ENCODE results near the gene SMAD6. TPM values are rescaled to one million over a fixed set of nuclear protein-coding genes. Genes with fewer than 3 reads are reported as not detected.

Gene SMAD6
- polyA plus RNA-seq, 1 donor from 2014 or later: 0.16 TPM

DNA sequence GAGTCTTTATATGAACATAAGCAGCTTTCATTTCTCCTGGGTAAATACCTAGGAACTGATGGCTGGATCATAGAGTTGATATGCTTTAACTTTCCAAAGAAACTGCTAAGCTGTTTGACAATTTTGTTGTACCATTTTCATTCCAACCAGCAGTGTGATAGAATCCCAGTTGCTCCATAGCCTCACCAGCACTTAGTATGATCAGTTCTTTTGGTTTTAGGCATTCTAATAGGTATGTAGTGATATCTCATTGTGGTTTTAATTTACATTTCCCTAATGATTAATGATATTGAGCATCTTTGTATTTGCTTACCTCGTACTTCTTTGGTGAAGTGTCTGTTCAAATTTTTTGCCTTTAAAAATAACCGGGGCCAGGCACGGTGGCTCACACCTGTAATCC, 38.4 kb upstream of the SMAD6 start:
- Histone ChIP-seq H3K36me3 (ENCODE audit: insufficient read depth, low read length) (no peaks in the 10 kb centered on the region), H4K20me1 (ENCODE audit: insufficient read depth) (no peaks in the 10 kb centered on the region), H3K4me3 (ENCODE audit: low read length) (no peak overlapping the region), H3K9me2 (ENCODE audit: insufficient read depth, low read length) (no peaks in the 10 kb centered on the region), H3K27me3 (ENCODE audit: insufficient read depth, low read depth, low read length) (no peaks in the 10 kb centered on the region), H3K9ac (ENCODE audit: low read length) (no peak overlapping the region), H2AFZ (ENCODE audit: low read depth, low read length) (no peak overlapping the region), H3K9me3 (ENCODE audit: low read length) (no peaks in the 10 kb centered on the region), H3K27ac (ENCODE audit: low read length) (no peak overlapping the region), H3F3A (ENCODE audit: insufficient read depth, low read length, poor library complexity, severe bottlenecking) (no peaks in the 10 kb centered on the region), H3K4me2 (ENCODE audit: low read length) (no peak overlapping the region), H3K79me2 (replicated peaks; ENCODE audit: insufficient read depth, low read length) (no peaks in the 10 kb centered on the region)
- TF ChIP-seq POLR2AphosphoS5 (IDR thresholded peaks at IDR 0.05) (no peak), EP300 (conservative IDR thresholded peaks at IDR 0.05; ENCODE audit: poor library complexity, severe bottlenecking) (no peak), RAD21 (conservative IDR thresholded peaks at IDR 0.05) (no peak), TAF1 (IDR thresholded peaks at IDR 0.05; ENCODE audit: low read depth) (no peak), EZH2 (IDR thresholded peaks at IDR 0.05; ENCODE audit: borderline replicate concordance, insufficient read depth, low read length, poor library complexity, severe bottlenecking) (no peak), MXI1 (conservative IDR thresholded peaks at IDR 0.05; ENCODE audit: poor library complexity, severe bottlenecking) (no peak), SMC3 (conservative IDR thresholded peaks at IDR 0.05; ENCODE audit: poor library complexity) (no peak)
- TF ChIP-seq, protein P1, sequence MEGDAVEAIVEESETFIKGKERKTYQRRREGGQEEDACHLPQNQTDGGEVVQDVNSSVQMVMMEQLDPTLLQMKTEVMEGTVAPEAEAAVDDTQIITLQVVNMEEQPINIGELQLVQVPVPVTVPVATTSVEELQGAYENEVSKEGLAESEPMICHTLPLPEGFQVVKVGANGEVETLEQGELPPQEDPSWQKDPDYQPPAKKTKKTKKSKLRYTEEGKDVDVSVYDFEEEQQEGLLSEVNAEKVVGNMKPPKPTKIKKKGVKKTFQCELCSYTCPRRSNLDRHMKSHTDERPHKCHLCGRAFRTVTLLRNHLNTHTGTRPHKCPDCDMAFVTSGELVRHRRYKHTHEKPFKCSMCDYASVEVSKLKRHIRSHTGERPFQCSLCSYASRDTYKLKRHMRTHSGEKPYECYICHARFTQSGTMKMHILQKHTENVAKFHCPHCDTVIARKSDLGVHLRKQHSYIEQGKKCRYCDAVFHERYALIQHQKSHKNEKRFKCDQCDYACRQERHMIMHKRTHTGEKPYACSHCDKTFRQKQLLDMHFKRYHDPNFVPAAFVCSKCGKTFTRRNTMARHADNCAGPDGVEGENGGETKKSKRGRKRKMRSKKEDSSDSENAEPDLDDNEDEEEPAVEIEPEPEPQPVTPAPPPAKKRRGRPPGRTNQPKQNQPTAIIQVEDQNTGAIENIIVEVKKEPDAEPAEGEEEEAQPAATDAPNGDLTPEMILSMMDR (IDR thresholded peaks at IDR 0.05; ENCODE audit: poor library complexity, severe bottlenecking): no peak
- TF ChIP-seq, protein P2, sequence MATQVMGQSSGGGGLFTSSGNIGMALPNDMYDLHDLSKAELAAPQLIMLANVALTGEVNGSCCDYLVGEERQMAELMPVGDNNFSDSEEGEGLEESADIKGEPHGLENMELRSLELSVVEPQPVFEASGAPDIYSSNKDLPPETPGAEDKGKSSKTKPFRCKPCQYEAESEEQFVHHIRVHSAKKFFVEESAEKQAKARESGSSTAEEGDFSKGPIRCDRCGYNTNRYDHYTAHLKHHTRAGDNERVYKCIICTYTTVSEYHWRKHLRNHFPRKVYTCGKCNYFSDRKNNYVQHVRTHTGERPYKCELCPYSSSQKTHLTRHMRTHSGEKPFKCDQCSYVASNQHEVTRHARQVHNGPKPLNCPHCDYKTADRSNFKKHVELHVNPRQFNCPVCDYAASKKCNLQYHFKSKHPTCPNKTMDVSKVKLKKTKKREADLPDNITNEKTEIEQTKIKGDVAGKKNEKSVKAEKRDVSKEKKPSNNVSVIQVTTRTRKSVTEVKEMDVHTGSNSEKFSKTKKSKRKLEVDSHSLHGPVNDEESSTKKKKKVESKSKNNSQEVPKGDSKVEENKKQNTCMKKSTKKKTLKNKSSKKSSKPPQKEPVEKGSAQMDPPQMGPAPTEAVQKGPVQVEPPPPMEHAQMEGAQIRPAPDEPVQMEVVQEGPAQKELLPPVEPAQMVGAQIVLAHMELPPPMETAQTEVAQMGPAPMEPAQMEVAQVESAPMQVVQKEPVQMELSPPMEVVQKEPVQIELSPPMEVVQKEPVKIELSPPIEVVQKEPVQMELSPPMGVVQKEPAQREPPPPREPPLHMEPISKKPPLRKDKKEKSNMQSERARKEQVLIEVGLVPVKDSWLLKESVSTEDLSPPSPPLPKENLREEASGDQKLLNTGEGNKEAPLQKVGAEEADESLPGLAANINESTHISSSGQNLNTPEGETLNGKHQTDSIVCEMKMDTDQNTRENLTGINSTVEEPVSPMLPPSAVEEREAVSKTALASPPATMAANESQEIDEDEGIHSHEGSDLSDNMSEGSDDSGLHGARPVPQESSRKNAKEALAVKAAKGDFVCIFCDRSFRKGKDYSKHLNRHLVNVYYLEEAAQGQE (IDR thresholded peaks at IDR 0.05; ENCODE audit: borderline replicate concordance): no peak

DNA sequence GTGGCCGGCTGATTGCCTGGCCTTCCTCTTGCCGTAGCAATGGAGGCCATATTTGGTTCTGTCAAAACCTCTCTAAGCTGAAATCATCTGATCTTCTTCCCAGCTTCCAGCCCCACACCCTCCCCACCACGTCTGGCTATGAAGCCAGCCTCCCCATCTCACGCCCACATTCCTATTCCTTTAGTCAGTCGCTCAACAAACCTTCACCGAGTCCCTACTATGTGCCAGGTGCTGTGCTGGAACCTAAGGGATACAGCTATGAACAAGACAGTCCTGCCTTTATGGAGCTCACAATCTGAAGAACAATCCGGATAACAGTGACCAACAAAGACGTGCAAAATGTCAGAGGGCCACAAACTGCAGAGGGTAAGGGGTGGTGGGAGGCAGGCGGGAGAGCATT, 31.9 kb upstream of the SMAD6 start:
- Histone ChIP-seq H2AFZ (ENCODE audit: low read depth, low read length) (no peak overlapping the region), H3K9ac (ENCODE audit: low read length) (no peak overlapping the region), H4K20me1 (ENCODE audit: insufficient read depth) (no peaks in the 10 kb centered on the region), H3K27ac (ENCODE audit: low read length) (no peak overlapping the region), H3K9me2 (ENCODE audit: insufficient read depth, low read length) (no peaks in the 10 kb centered on the region), H3K9me3 (ENCODE audit: low read length) (no peaks in the 10 kb centered on the region), H3K79me2 (replicated peaks; ENCODE audit: insufficient read depth, low read length) (no peaks in the 10 kb centered on the region), H3K27me3 (ENCODE audit: insufficient read depth, low read depth, low read length) (no peaks in the 10 kb centered on the region), H3K4me3 (ENCODE audit: low read length) (no peak overlapping the region), H3F3A (ENCODE audit: insufficient read depth, low read length, poor library complexity, severe bottlenecking) (no peaks in the 10 kb centered on the region), H3K36me3 (ENCODE audit: insufficient read depth, low read length) (no peaks in the 10 kb centered on the region), H3K4me2 (ENCODE audit: low read length) (no peak overlapping the region)
- TF ChIP-seq EP300 (conservative IDR thresholded peaks at IDR 0.05; ENCODE audit: poor library complexity, severe bottlenecking) (no peak), EZH2 (IDR thresholded peaks at IDR 0.05; ENCODE audit: borderline replicate concordance, insufficient read depth, low read length, poor library complexity, severe bottlenecking) (no peak), POLR2AphosphoS5 (IDR thresholded peaks at IDR 0.05) (no peak), MXI1 (conservative IDR thresholded peaks at IDR 0.05; ENCODE audit: poor library complexity, severe bottlenecking) (no peak), SMC3 (conservative IDR thresholded peaks at IDR 0.05; ENCODE audit: poor library complexity) (no peak), TAF1 (IDR thresholded peaks at IDR 0.05; ENCODE audit: low read depth) (no peak), RAD21 (conservative IDR thresholded peaks at IDR 0.05) (no peak)
- TF ChIP-seq, protein P2 (IDR thresholded peaks at IDR 0.05; ENCODE audit: borderline replicate concordance): no peak
- TF ChIP-seq, protein P1 (IDR thresholded peaks at IDR 0.05; ENCODE audit: poor library complexity, severe bottlenecking): no peak

Data from neural cell (in vitro differentiated cells).